Stomach (tissue), 4 donors: ENCODE data around the gene AIFM3.

Source experiments
- CTCF ChIP-seq, 7 experiments: fragments of 450-650 bp in 4 of 7; fragments of 200-600 bp in 3 of 7; sonication (generic) in 3 of 7; IDR thresholded peaks; one replicate each; pipeline ENCODE4 v1.5.1; 2016 to 2019; ENCODE audit warnings: antibody characterized with exemption in 7 of 7, control low read depth in 2 of 7, mild to moderate bottlenecking in 1 of 7
- EP300 ChIP-seq: sonication (generic); formaldehyde crosslinking; IDR thresholded peaks from one replicate; pipeline ENCODE4 v1.6.1; 2017; ENCODE audit warnings: antibody characterized with exemption
- POLR2A ChIP-seq, 4 donors: fragments of 450-650 bp; IDR thresholded peaks; one replicate each; pipeline ENCODE4 v1.6.1; 2016; ENCODE audit warnings: antibody characterized with exemption in 4 of 4, control low read depth in 2 of 4, mild to moderate bottlenecking in 1 of 4, moderate library complexity in 1 of 4
- POLR2AphosphoS5 ChIP-seq, 3 donors: sonication (generic); formaldehyde crosslinking; IDR thresholded peaks; one replicate each; pipeline ENCODE4 v1.6.1; 2016; ENCODE audit warnings: antibody characterized with exemption in 3 of 3

GRCh38 chr22:21028277-21029251 is 61.5 kb downstream of the AIFM3 start:
- TF ChIP-seq EP300: no peak
- TF ChIP-seq CTCF (IDR thresholded peaks at IDR 0.05): no peak
- TF ChIP-seq POLR2AphosphoS5 (IDR thresholded peaks at IDR 0.05): no peak
- no peak for TF ChIP-seq POLR2A (IDR thresholded peaks at IDR 0.05)
